Measurements from ENCODE around the gene GNG7. TPM values are rescaled to one million over a fixed set of nuclear protein-coding genes. Genes with fewer than 3 reads are reported as not detected.
"Not testable (repeated sequence)": the region's sequence is repeated elsewhere in the genome, so short reads cannot be mapped to it uniquely, and the experiment has no call there.

Gene GNG7
- polyA plus RNA-seq, 1 experiment: 0.57 TPM

DNA sequence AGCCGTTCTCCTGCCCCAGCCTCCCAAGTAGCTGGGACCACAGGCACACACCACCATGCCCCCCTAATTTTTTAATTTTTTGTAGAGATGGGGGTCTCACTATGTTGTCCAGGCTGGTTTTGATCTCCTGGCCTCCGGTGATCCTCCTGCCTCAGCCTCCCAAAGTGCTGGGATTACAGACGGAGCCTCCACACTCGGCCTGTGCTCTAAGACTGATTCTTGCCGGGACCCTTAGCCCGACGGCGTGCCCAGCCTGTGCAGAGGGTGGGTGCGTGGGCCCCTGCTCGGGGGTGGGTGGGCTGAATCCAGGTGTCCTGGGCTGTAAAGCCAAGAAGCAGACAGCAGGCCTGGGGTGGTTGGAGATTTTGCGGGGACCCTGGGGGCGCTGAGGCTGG lies 162.2 kb downstream of the GNG7 start:
- no peaks in the 10 kb centered on the region; the same call in none of the 2 replicates for H3K9me3 ChIP-seq (ENCODE audit: control insufficient read depth, insufficient read depth, low read length)
- peak overlapping the region; percentile 39 for H3K4me3 ChIP-seq (ENCODE audit: low read depth, low read length)
- TF ChIP-seq, protein P1, sequence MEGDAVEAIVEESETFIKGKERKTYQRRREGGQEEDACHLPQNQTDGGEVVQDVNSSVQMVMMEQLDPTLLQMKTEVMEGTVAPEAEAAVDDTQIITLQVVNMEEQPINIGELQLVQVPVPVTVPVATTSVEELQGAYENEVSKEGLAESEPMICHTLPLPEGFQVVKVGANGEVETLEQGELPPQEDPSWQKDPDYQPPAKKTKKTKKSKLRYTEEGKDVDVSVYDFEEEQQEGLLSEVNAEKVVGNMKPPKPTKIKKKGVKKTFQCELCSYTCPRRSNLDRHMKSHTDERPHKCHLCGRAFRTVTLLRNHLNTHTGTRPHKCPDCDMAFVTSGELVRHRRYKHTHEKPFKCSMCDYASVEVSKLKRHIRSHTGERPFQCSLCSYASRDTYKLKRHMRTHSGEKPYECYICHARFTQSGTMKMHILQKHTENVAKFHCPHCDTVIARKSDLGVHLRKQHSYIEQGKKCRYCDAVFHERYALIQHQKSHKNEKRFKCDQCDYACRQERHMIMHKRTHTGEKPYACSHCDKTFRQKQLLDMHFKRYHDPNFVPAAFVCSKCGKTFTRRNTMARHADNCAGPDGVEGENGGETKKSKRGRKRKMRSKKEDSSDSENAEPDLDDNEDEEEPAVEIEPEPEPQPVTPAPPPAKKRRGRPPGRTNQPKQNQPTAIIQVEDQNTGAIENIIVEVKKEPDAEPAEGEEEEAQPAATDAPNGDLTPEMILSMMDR (IDR thresholded peaks at IDR 0.05; ENCODE audit: low read depth, low read length): no peak
- peak overlapping the region; percentile 99 for H3K27ac ChIP-seq (ENCODE audit: low read depth, low read length)
- CTCF ChIA-PET: interaction anchor here (0.5 kb wide), 1 partner anchor 99 kb away, joined by 3 read pairs; no protein-coding TSS in a partner anchor
- no peak for DNase-seq (ENCODE audit: low read depth, low spot score)
- no peaks in the 10 kb centered on the region for H3K27me3 ChIP-seq (ENCODE audit: control insufficient read depth, insufficient read depth, low read length)
- POLR2A ChIA-PET: interaction anchor here (0.8 to 5.3 kb wide), 7 partner anchors 11 to 71 kb away, joined by 3 to 266 read pairs (median 5); partner anchors contain the start of gene GADD45B

DNA sequence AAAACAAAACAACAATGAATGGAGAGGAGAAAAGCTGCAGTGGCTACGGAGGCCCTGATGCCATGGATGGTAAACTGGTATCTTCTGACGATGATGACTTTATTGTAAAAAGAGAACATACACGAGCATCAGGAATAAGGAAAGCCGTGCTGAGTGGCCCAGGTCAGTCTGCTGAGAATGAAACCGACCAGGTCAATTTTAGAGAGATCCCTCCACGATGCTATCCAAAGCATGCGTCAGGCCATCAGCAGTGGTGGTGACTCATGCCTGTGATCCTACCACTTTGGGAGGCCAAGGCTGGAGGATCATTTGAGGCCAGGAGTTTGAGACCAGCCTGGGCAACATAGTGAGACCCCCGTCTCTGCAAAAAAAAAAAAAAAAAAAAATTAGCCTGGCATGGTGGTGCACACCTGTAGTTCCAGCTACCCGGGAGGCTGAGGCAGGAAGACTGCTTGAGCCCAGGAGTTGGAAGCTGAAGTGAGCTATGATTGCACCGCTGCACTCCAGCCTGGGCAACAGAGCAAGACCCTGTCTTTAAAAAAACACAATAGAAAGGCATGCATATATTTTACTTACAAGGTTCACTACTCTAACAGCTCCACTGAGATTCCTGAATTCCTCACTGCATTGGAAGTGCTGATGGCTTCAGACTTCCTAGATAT lies 164.3 kb downstream of the GNG7 start:
- H3K27ac ChIP-seq (ENCODE audit: low read depth, low read length): no peak overlapping the region
- H3K4me3 ChIP-seq (ENCODE audit: low read depth, low read length): no peak overlapping the region
- ChIA-PET CTCF (no interaction called here), POLR2A (interaction anchor here (2.1 kb wide), 1 partner anchor 62 kb away, joined by 8 read pairs; the partner anchor contains the start of gene GADD45B)
- H3K27me3 ChIP-seq (ENCODE audit: control insufficient read depth, insufficient read depth, low read length): no peaks in the 10 kb centered on the region
- TF ChIP-seq, protein P1 (IDR thresholded peaks at IDR 0.05; ENCODE audit: low read depth, low read length): no peak
- no peak for DNase-seq (ENCODE audit: low read depth, low spot score)
- H3K9me3 ChIP-seq (ENCODE audit: control insufficient read depth, insufficient read depth, low read length): peaks cover 12% of the 10 kb centered on the region

DNA sequence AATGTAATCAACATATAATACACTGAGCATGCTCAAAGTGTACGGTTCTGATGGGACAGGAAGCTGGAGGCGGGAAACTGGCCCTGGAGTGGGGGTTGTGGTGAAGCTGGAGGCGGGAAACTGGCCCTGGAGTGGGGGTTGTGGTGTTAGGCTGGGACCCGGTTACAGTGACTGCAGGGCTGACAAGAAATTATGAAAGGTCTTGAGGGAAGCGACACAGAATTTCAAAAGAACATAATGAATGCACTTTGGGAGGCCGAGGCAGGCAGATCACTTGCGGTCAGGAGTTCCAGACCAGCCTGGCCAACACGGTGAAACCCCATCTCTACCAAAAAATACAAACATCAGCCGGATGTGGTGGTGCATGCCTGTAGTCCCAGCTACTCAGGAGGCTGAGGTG lies 164.9 kb downstream of the GNG7 start:
- POLR2A ChIA-PET: interaction anchor here (1.6 kb wide), 1 partner anchor 62 kb away, joined by 5 read pairs; the partner anchor contains the start of gene GADD45B
- H3K27me3 ChIP-seq (ENCODE audit: control insufficient read depth, insufficient read depth, low read length); H3K4me3 ChIP-seq (ENCODE audit: low read depth, low read length); CTCF ChIA-PET; H3K27ac ChIP-seq (ENCODE audit: low read depth, low read length); DNase-seq (ENCODE audit: low read depth, low spot score): not testable (repeated sequence)
- peaks cover 12% of the 10 kb centered on the region for H3K9me3 ChIP-seq (ENCODE audit: control insufficient read depth, insufficient read depth, low read length)

DNA sequence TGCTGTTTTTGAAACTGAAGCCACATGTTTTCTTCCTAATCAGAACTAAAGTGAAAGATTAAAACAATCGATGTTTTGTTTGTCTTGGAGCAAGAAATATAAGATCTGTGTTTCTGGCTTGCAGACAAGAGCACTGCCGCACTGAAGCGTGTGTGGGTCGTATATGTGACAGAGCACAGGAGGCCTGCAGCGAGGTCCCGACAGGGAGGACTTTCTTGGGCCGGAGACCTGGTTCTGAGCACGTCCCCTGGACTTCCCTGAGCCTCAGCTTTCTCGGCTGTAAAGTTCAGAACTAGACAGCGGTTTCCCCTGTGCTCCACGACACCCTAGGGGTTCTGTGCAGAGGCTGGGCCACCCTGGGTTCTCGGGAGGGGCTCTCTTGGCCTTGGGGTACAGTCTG lies 166.0 kb downstream of the GNG7 start:
- H3K27me3 ChIP-seq (ENCODE audit: control insufficient read depth, insufficient read depth, low read length): no peaks in the 10 kb centered on the region
- ChIA-PET POLR2A (interaction anchor here (0.7 to 1.6 kb wide), 2 partner anchors 20 to 60 kb away, joined by 3 to 5 read pairs; partner anchors contain the start of gene GADD45B), CTCF (no interaction called here)
- DNase-seq (ENCODE audit: low read depth, low spot score): no peak
- H3K4me3 ChIP-seq (ENCODE audit: low read depth, low read length): no peak overlapping the region
- H3K27ac ChIP-seq (ENCODE audit: low read depth, low read length): no peak overlapping the region
- H3K9me3 ChIP-seq (ENCODE audit: control insufficient read depth, insufficient read depth, low read length): peaks cover 17% of the 10 kb centered on the region
- TF ChIP-seq, protein P1 (IDR thresholded peaks at IDR 0.05; ENCODE audit: low read depth, low read length): no peak

DNA sequence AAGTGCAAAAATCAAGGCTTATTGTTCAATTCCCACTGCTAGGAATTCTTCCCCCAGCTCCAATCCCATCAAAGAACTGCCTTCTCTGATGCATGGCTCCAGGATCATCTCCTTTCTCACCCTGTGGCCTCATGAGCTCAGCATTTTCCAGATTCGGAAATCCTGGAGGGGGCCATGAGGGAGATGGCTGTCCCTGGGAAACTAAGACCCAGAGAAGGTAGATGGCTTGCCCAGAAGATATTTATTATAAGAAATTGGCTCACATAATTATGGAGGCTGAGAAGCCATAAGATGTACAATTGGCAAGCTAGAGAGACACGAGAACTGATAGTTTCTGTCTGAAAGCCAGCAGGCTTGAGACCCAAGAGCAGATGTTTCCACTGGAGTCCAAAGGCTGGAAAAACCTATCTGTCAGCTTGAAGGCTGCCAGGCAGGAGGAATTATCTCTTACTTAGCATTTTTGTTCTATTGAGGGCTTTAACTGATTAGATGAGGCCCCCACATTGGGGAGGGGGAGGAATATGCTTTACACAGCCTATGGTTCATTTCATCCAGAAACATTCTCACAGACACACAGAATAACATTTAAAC lies 168.0 kb downstream of the GNG7 start:
- Histone ChIP-seq H3K9me3 (ENCODE audit: control insufficient read depth, insufficient read depth, low read length) (peaks cover 20% of the 10 kb centered on the region), H3K27me3 (ENCODE audit: control insufficient read depth, insufficient read depth, low read length) (no peaks in the 10 kb centered on the region), H3K27ac (ENCODE audit: low read depth, low read length) (no peak overlapping the region), H3K4me3 (ENCODE audit: low read depth, low read length) (no peak overlapping the region)
- ChIA-PET CTCF (interaction anchor here (0.6 kb wide), 1 partner anchor 27 kb away, joined by 3 read pairs; no protein-coding TSS in a partner anchor), POLR2A (interaction anchor here (0.7 to 2.5 kb wide), 2 partner anchors 42 to 58 kb away, joined by 4 to 9 read pairs; partner anchors contain the start of gene GADD45B)
- TF ChIP-seq, protein P1 (IDR thresholded peaks at IDR 0.05; ENCODE audit: low read depth, low read length): no peak
- DNase-seq (ENCODE audit: low read depth, low spot score): no peak
